ENCODE results near the gene MFAP1.

Gene MFAP1

DNA sequence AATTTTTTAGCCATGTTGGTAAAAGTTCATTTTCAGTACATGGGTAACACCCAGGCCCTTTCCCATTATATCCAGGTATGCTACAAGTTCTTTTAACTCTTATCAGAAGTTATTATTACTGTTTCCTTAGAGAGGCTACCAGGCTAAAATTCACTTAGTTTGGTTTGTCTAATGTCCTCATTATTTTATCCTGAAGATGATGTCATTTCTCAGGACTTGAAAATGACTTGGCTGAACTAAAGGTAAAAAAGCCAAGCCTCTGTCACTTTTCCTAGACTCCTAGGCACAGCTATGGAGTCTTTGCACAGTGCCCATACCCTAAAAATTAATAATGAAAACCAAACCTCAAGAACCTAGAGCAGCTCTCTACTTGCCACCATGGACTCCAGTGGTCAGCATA, 51.9 kb downstream of the MFAP1 start:
- no peak overlapping the region for H3K4me3 ChIP-seq (ENCODE audit: low read length)
- DNase-seq (ENCODE audit: low read depth), result no peak
- TF ChIP-seq, protein P1, sequence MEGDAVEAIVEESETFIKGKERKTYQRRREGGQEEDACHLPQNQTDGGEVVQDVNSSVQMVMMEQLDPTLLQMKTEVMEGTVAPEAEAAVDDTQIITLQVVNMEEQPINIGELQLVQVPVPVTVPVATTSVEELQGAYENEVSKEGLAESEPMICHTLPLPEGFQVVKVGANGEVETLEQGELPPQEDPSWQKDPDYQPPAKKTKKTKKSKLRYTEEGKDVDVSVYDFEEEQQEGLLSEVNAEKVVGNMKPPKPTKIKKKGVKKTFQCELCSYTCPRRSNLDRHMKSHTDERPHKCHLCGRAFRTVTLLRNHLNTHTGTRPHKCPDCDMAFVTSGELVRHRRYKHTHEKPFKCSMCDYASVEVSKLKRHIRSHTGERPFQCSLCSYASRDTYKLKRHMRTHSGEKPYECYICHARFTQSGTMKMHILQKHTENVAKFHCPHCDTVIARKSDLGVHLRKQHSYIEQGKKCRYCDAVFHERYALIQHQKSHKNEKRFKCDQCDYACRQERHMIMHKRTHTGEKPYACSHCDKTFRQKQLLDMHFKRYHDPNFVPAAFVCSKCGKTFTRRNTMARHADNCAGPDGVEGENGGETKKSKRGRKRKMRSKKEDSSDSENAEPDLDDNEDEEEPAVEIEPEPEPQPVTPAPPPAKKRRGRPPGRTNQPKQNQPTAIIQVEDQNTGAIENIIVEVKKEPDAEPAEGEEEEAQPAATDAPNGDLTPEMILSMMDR (conservative IDR thresholded peaks at IDR 0.05; ENCODE audit: low read length), result no peak

DNA sequence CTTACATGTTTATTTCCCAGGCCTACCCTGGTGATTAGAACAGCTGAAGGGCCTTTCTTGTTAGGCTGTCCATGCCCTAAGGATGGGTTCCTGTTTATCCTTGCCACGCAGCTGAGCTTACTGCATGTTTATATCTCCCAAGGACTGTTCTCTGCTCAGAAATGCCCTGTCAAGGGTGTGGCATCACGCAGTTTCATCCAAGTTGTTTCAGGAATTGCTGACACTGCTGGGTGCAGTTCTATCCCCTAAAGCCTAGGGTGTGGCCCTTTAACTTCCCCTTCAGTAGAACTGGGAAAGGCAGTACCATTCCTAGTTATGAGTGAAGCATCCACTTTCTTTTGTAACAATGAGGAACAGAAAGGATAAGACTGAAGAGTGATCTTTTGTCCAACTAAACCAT, 52.7 kb downstream of the MFAP1 start:
- DNase-seq (ENCODE audit: low read depth), result no peak
- TF ChIP-seq, protein P1 (conservative IDR thresholded peaks at IDR 0.05; ENCODE audit: low read length), result no peak

DNA sequence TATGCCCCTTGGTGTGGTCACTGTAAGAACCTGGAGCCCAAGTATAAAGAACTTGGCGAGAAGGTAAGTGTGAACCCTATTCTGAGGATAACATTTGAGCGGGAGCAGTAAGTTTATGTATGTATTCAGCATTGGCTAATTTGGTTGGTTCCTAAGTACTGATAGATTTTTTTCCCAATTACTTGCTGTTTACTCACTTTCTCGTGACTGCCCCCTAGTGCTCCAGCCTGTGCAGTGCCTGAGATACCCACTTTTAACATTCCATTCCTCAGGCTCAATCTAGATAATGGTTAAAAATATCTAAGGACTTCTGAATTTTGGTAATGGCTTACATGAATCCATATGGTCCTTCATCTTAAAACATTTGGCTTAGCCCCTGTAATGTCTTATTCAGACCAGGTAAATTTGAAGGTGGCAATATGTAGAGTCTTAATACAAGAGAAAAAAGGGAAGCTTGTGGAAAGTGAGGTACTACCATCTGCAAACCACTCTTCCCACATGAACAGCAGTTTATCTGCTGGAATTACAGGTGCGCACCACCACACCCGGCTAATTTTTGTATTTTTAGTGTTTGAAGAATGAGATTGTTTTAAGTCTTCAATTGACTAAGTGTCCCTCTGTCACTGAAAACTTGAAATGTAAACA, 54.8 kb downstream of the MFAP1 start:
- DNase-seq (ENCODE audit: low read depth), result peak; percentile 65
- no peak overlapping the region for H3K4me3 ChIP-seq (ENCODE audit: low read length)
- TF ChIP-seq, protein P1 (conservative IDR thresholded peaks at IDR 0.05; ENCODE audit: low read length), result peak; percentile 90

More for the DNA sequence above, 52.7 kb downstream of the MFAP1 start:
- H3K4me3 ChIP-seq (ENCODE audit: low read length), result no peak overlapping the region

DNA sequence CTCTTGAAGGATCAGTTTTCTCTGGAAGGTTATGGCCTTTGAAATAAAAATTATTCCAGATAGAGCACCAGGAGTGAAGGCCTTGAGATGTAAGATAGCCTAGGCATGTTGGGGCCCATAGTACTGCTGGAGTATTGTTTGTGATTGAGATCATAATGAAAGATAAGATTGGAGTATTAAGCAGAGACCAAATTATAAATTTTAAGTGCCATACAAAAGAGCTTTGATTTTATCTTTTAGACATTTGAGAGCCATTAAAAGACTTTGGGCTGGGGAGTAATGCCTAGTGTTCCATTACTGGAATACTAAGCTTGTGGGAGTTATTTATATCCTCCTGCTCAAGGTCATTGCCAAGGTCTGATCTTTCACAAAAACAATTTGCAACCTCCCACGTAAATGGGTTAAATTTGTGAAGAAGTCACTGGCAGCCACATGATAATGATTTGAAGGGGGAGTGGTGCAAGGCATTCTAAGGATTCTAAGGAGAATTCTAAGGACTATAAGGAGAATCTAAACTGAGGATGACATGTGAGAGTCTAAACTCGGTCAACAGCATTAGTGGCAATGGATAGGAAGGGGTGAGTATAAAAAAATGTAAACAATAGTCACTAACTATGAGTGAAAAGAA, 60.6 kb downstream of the MFAP1 start:
- peak; percentile 49 for DNase-seq (ENCODE audit: low read depth)
- H3K4me3 ChIP-seq (ENCODE audit: low read length), result no peak overlapping the region
- TF ChIP-seq, protein P1 (conservative IDR thresholded peaks at IDR 0.05; ENCODE audit: low read length), result no peak

DNA sequence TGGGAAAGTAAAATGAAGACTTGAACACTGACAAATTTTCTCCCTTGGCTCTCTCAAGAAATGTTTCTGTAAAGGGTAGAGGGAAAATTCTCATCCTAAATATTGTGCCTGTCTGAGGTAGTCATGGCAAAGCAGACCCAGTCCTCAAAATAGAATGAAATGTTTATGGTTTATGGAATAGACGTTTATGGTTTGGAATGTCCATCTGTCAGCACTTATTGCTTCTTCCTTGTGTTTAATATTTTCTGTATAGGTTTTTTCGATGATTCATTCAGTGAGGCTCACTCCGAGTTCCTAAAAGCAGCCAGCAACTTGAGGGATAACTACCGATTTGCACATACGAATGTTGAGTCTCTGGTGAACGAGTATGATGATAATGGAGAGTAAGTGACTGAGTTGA, 61.7 kb downstream of the MFAP1 start:
- peak; percentile 17 for DNase-seq (ENCODE audit: low read depth)
- TF ChIP-seq, protein P1 (conservative IDR thresholded peaks at IDR 0.05; ENCODE audit: low read length), result no peak
- no peak overlapping the region for H3K4me3 ChIP-seq (ENCODE audit: low read length)

Measured in AG10803 (cell line).